PC-3 (cell line): ENCODE data around the gene SCML1. TPM values are rescaled to one million over a fixed set of nuclear protein-coding genes. Genes with fewer than 3 reads are reported as not detected.

Experiments used
- ATAC-seq: fragments of 200-7000 bp; cut with Tn5 transposase; 2 replicates; pipeline ENCODE4 v1.9.1; 2020; ENCODE audit warnings: mild to moderate bottlenecking, moderate library complexity
- BruUV-seq: library from RNA; stranded (reverse); fragments of 400-500 nt; replicated peaks from 2 replicates; lab custom pipeline; 2021; lab: Mats Ljungman, UMichigan
- CTCF ChIA-PET: fragments of 300-600 bp; sonication (Branson Sonifier 250); formaldehyde crosslinking; loops from one replicate; lab custom pipeline; 2022; ENCODE audit warnings: antibody characterized with exemption; lab: Charles Lee
- POLR2A ChIA-PET: fragments of 300-600 bp; sonication (Branson Sonifier 250); formaldehyde crosslinking; loops from one replicate; lab custom pipeline; 2022; ENCODE audit warnings: antibody characterized with exemption; ENCODE audit not compliant: unreplicated experiment; lab: Charles Lee
- DNase-seq: peaks from one replicate; pipeline ENCODE4 v3.0.0-alpha.2; 2015
- H2AFZ ChIP-seq: fragments of 300-600 bp; sonication (generic); 2 replicates; pipeline ENCODE4 v1.6.0; 2016; ENCODE audit warnings: antibody characterized with exemption, low read length
- H3F3A ChIP-seq: fragments of 300-600 bp; sonication (generic); one replicate; pipeline ENCODE4 v1.6.0; 2017; ENCODE audit warnings: antibody characterized with exemption, low read length, control low read depth, mild to moderate bottlenecking; ENCODE audit not compliant: unreplicated experiment
- H3K27ac ChIP-seq: fragments of 300-600 bp; sonication (generic); 2 replicates; pipeline ENCODE4 v1.5.1; 2016; ENCODE audit warnings: mild to moderate bottlenecking, low read length
- H3K27me3 ChIP-seq: fragments of 300-600 bp; sonication (generic); 2 replicates; pipeline ENCODE4 v1.6.1; 2016; ENCODE audit warnings: low read length, mixed read lengths
- H3K36me3 ChIP-seq: fragments of 300-600 bp; sonication (generic); 2 replicates; pipeline ENCODE4 v1.6.1; 2016; ENCODE audit warnings: low read depth, mixed run types, low read length, mixed read lengths
- H3K4me1 ChIP-seq: fragments of 300-600 bp; sonication (generic); 2 replicates; pipeline ENCODE4 v1.5.1; 2016; ENCODE audit warnings: low read length; ENCODE audit not compliant: insufficient read depth
- H3K4me2 ChIP-seq: fragments of 300-600 bp; sonication (generic); 2 replicates; pipeline ENCODE4 v1.6.0; 2016; ENCODE audit warnings: low read length
- H3K4me3 ChIP-seq: fragments of 300-600 bp; sonication (generic); 2 replicates; pipeline ENCODE4 v1.5.1; 2016; ENCODE audit warnings: mild to moderate bottlenecking, low read length, mixed read lengths
- H3K79me2 ChIP-seq: fragments of 300-600 bp; sonication (generic); 2 replicates; pipeline ENCODE4 v1.6.1; 2017; ENCODE audit warnings: low read length, mixed read lengths
- H3K9ac ChIP-seq: fragments of 300-600 bp; sonication (generic); 2 replicates; pipeline ENCODE4 v1.6.0; 2016; ENCODE audit warnings: mild to moderate bottlenecking, low read length
- H3K9me2 ChIP-seq: fragments of 300-600 bp; sonication (generic); replicated peaks from 2 replicates; pipeline ENCODE4 v1.6.1; 2016; ENCODE audit warnings: mixed run types, low read length, mixed read lengths
- H3K9me3 ChIP-seq: fragments of 300-600 bp; sonication (generic); 2 replicates; pipeline ENCODE4 v1.6.1; 2016; ENCODE audit warnings: low read length, mixed read lengths
- H4K20me1 ChIP-seq: fragments of 300-600 bp; sonication (generic); 2 replicates; pipeline ENCODE4 v1.6.1; 2016; ENCODE audit warnings: low read length, mixed read lengths
- EZH2 ChIP-seq: fragments of 300-600 bp; sonication (generic); IDR thresholded peaks from one replicate; pipeline ENCODE4 v1.6.1; 2017; ENCODE audit warnings: antibody characterized with exemption, mild to moderate bottlenecking, low read length; ENCODE audit not compliant: unreplicated experiment
- EZH2phosphoT487 ChIP-seq: fragments of 300-600 bp; sonication (generic); IDR thresholded peaks from 2 replicates; pipeline ENCODE4 v1.6.1; 2018; ENCODE audit warnings: mild to moderate bottlenecking, antibody characterized with exemption, low read length, borderline replicate concordance
- intact Hi-C: fragments of 100-400 bp; cut with micrococcal nuclease; formaldehyde crosslinking; loops from 2 replicates; pipeline ENCODE4 v1.9.0; 2023
- total RNA-seq: library from RNA; depleted of rRNA; stranded (reverse); fragments of >200 nt; gene quantifications from 2 replicates; pipeline ENCODE4 v1.2.3, GENCODE V29; 2014
- TF ChIP-seq, protein P1 (sequence below): fragments of 300-600 bp; sonication (generic); conservative IDR thresholded peaks from 2 replicates; pipeline ENCODE4 v1.5.1; 2017; ENCODE audit warnings: antibody characterized with exemption, low read depth, mild to moderate bottlenecking, low read length

SCML1 gene
- total RNA-seq, 1 experiment from 2014 or later, result 13.0 TPM

GRCh38 chrX:17747692-17748091 is 10.4 kb downstream of the SCML1 start:
- intact Hi-C loops, result no loop called here
- Histone ChIP-seq H3K4me3 (no peak overlapping the region), H3K27me3 (no peaks in the 10 kb centered on the region), H3K36me3 (peaks cover 12% of the 10 kb centered on the region), H3K4me2 (no peak overlapping the region), H3K4me1 (peaks cover 23% of the 10 kb centered on the region), H3K27ac (no peak overlapping the region), H2AFZ (no peak overlapping the region), H3K79me2 (peaks cover 48% of the 10 kb centered on the region), H3K9me2 (no peaks in the 10 kb centered on the region), H3K9ac (no peak overlapping the region), H4K20me1 (peaks cover 15% of the 10 kb centered on the region; the same call in 1 of the 2 replicates), H3K9me3 (no peaks in the 10 kb centered on the region), H3F3A (no peaks in the 10 kb centered on the region)
- ChIA-PET POLR2A (no interaction called here), CTCF (no interaction called here)
- no TSS peak for BruUV-seq
- no peak for DNase-seq
- no peak for ATAC-seq
- no peak for TF ChIP-seq EZH2phosphoT487
- TF ChIP-seq, protein P1, sequence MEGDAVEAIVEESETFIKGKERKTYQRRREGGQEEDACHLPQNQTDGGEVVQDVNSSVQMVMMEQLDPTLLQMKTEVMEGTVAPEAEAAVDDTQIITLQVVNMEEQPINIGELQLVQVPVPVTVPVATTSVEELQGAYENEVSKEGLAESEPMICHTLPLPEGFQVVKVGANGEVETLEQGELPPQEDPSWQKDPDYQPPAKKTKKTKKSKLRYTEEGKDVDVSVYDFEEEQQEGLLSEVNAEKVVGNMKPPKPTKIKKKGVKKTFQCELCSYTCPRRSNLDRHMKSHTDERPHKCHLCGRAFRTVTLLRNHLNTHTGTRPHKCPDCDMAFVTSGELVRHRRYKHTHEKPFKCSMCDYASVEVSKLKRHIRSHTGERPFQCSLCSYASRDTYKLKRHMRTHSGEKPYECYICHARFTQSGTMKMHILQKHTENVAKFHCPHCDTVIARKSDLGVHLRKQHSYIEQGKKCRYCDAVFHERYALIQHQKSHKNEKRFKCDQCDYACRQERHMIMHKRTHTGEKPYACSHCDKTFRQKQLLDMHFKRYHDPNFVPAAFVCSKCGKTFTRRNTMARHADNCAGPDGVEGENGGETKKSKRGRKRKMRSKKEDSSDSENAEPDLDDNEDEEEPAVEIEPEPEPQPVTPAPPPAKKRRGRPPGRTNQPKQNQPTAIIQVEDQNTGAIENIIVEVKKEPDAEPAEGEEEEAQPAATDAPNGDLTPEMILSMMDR, result no peak
- TF ChIP-seq EZH2, result no peak

DNA sequence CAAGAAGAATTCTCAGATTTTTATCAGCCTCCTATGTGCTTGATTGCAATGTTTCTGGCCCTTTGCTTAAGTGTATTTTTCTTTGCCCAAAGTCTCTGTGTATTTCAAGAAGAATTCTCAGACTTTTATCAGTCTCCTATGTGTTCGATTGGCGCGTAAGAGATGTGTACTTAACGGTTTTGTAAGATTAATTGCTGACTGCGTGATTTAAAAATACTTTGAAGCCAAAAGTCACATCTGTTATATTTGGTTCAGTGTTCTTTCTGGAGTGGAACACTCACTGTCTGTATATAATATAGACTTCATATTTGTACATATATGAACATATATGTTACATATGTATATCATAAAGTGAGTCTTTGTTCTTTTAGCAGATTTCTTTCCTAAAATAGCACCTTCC is 11.4 kb downstream of the SCML1 start:
- intact Hi-C loops, result no loop called here
- H3K9me2 ChIP-seq, result no peaks in the 10 kb centered on the region
- no peak overlapping the region for H3K4me3 ChIP-seq
- peaks cover 38% of the 10 kb centered on the region for H3K79me2 ChIP-seq
- H3K9me3 ChIP-seq, result no peaks in the 10 kb centered on the region
- TF ChIP-seq EZH2phosphoT487 (no peak), EZH2 (no peak)
- TF ChIP-seq, protein P1, result no peak
- no TSS peak for BruUV-seq
- no peak overlapping the region for H3K9ac ChIP-seq
- peaks cover 7% of the 10 kb centered on the region; the same call in 1 of the 2 replicates for H4K20me1 ChIP-seq
- no peak for DNase-seq
- H3K36me3 ChIP-seq, result peaks cover 12% of the 10 kb centered on the region
- no peaks in the 10 kb centered on the region for H3F3A ChIP-seq
- no peaks in the 10 kb centered on the region for H3K27me3 ChIP-seq
- ChIA-PET POLR2A (no interaction called here), CTCF (no interaction called here)
- no peak overlapping the region for H3K4me2 ChIP-seq
- H3K27ac ChIP-seq, result no peak overlapping the region
- peaks cover 13% of the 10 kb centered on the region for H3K4me1 ChIP-seq
- no peak for ATAC-seq
- H2AFZ ChIP-seq, result no peak overlapping the region

GRCh38 chrX:17750436-17750835 is 13.1 kb downstream of the SCML1 start:
- no peaks in the 10 kb centered on the region for H3K4me1 ChIP-seq
- no peak overlapping the region for H2AFZ ChIP-seq
- H3K9ac ChIP-seq, result no peak overlapping the region
- H3K4me2 ChIP-seq, result no peak overlapping the region
- no peaks in the 10 kb centered on the region for H4K20me1 ChIP-seq
- no peaks in the 10 kb centered on the region for H3K9me3 ChIP-seq
- peaks cover 21% of the 10 kb centered on the region; the same call in 1 of the 2 replicates for H3K79me2 ChIP-seq
- ATAC-seq (no peak), DNase-seq (no peak)
- no peaks in the 10 kb centered on the region for H3F3A ChIP-seq
- H3K27ac ChIP-seq, result no peak overlapping the region
- ChIA-PET POLR2A (interaction anchor here (0.5 kb wide), 1 partner anchor 79 kb away, joined by 3 read pairs; no protein-coding TSS in a partner anchor), CTCF (no interaction called here)
- no peak overlapping the region for H3K4me3 ChIP-seq
- no peak for TF ChIP-seq EZH2phosphoT487
- TF ChIP-seq EZH2, result no peak
- H3K36me3 ChIP-seq, result peaks cover 12% of the 10 kb centered on the region
- H3K9me2 ChIP-seq, result no peaks in the 10 kb centered on the region
- H3K27me3 ChIP-seq, result no peaks in the 10 kb centered on the region
- BruUV-seq, result no TSS peak
- intact Hi-C loops, result no loop called here
